GM21528 (cell line): ENCODE results near the gene TRANK1.

Experiments
- ATAC-seq: cut with Tn5 transposase; IDR thresholded peaks from one replicate; pipeline ENCODE4 v1.9.1; 2021; ENCODE audit warnings: mild to moderate bottlenecking, moderate library complexity; ENCODE audit not compliant: unreplicated experiment, low FRiP score

The TRANK1 gene

GRCh38 chr3:36862076-36862755, 82.6 kb downstream of the TRANK1 start:
- no peak for ATAC-seq

DNA sequence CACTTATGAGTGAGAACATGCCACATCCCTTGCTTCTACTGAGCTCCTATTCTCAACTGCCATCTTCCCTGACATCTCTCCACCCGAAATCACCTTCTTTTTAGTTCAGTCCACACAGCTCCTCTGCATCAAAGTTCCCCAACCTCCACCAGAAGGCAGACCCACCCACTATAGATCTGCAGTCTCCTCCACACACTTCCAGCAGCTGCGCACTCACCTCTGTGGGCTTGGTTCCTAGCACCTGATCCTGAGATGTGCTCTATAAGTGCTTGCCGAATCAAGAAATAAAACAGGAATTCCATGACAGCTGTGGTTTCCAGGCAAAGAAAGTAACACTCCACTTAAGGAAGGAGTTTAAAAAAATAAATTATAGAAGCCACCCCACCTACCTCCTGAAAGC, 85.4 kb downstream of the TRANK1 start:
- ATAC-seq, result no peak

DNA sequence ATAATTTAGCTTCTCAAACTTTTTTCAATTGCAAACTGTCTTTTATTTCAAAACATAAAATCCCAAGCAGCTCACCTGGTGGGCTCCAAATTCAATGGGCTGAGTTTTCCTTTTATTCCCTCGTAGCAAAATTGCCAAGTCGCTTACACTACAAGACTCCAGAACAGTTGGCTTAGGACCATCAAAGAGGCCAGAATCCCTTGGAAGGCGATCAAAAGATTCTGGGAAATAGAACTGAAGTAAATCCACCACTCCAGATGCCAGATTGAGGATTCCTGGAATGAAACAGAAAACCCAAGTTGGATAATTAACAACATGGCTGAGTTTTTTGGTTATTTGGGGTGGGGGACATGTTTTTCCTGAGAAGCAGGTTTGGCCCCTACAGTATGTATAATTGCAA, 92.8 kb downstream of the TRANK1 start:
- no peak for ATAC-seq

GRCh38 chr3:36850743-36851142, 94.1 kb downstream of the TRANK1 start:
- no peak for ATAC-seq

DNA sequence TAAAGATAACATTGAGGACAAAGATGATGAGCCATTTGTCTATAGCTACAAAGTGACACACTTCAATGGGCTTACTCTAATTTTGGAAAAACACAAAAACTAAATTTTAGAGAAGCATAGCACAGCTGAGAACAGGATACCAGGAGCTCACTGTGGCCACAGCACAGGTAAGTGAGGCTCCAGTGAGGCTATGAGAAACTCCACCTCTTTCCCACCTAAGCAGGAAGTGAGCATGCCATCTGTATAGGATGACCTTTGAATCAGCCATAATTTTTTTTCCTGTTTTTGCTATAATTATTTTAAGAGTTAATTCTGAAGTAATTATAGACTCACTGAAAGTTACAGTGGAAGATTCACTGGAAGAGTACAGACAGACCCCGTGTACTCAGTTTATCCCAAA, 98.4 kb downstream of the TRANK1 start:
- no peak for ATAC-seq

GRCh38 chr3:36843065-36844051, 101.5 kb downstream of the TRANK1 start:
- ATAC-seq, result peak; percentile 85

- no peak for ATAC-seq
These were observed 102.6 kb downstream of the TRANK1 start for GRCh38 chr3:36842275-36842674.

- ATAC-seq, result no peak
These were observed 104.4 kb downstream of the TRANK1 start for GRCh38 chr3:36840453-36840921.

DNA sequence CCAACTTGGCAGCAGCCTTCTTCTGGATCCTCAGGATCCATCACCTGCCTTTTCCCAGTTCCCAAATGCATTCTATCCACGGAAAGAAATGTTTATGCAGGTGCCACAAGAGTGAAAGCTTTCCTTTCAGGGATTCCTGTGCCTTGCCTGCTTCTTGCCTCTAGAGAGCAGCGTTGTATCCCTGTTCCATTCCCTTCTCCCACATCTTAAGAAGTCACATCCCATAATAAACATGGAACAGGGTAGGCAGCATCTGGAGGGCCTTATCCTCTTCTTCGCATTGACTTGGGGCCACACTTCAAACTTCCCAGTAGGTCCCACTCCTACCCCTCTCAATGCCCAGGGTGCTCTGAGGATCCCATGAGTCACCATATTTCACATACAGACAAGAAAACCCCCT, 107.8 kb downstream of the TRANK1 start:
- no peak for ATAC-seq

DNA sequence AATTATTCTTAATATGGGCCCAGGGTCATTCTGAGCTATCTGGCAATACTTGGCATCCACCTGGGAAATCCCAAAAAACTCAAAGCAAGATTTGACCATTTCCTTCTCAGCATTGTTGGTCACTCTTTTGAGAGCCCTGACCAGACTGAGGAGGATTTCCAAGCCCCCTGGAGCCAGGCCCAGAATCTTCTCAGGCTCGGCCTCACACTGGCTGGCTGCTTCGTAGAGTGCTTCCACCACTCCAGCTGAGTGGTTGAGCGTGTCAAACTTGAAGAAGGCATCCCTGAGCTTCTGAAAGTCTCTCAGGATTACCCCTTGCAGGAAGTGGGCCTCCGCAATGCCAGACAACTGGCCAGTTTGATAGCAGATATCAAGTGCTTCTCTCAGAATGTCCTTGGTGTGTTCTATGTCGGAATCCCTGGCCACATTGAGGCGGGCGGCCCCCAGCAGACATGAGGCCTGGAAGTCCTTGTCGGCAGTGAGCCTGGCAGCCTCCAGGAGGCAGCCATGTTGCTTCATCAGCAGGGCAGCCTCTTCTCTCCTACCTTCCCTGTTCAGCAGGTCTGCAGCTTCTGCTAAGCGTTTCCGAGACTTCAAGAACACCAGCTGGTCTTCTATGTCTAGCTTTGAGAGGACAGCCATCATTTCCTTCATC, 111.6 kb downstream of the TRANK1 start:
- ATAC-seq, result no peak

GRCh38 chr3:36832406-36832805, 112.4 kb downstream of the TRANK1 start:
- ATAC-seq, result no peak

DNA sequence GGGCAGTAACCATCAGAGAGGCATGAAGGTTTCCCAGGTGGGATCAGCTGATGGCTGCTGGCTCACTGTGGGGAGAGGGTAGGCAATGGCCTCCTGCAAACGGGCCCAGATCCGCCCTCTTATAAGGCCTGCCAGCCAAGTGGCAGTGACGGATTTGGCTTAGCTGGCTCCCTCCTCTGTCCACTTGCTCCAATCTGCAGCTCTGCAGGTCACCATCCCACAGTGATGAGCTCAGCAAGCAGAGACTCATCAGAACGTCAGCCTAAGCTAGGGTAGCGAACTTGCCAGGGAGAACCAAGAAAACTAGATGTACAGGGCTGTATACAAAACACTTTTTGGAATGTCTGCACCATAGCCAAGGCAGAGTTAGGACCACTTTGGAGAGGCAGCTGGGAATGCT, 117.7 kb downstream of the TRANK1 start:
- ATAC-seq, result no peak

- no peak for ATAC-seq
These were observed 118.6 kb downstream of the TRANK1 start for GRCh38 chr3:36826240-36826639.

DNA sequence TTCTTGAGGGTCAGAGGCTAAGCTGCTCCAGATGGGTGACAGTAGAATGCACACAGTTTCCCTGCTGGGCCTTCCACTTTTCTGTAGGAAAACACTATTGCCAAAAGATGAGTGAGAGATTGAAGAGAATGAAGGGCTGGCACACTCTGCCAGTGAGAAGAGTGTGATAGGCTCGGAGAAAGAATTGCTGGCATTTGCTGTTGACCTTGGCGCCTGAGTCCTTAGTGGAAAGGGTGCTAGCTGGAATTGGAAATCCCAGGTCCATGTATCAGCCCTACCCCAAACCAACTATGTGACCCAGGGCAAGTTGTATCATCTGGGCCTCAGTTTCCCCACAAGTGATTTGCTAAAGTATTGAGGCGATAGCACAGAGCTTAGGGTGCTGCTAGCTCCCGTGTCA, 120.4 kb downstream of the TRANK1 start:
- ATAC-seq, result no peak

DNA sequence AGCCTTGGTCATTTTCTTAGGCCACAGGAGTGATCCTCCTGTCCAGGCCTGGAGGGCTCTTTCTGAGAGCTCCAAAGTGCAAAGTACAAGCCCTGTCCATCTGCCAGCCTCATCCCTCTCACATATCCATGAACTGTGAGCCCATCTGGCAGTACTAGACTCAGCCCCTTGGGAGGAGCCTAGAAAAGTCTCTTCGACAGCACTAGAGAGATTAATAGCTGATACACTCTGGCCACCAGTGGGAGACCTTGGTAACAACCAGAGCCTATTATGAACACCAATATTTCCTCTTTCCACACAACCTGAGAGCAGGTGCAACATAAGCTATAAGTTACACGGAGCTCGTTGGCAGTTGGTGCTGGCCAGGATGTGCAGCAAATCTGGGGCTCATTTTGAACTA, 121.0 kb downstream of the TRANK1 start:
- ATAC-seq, result no peak

DNA sequence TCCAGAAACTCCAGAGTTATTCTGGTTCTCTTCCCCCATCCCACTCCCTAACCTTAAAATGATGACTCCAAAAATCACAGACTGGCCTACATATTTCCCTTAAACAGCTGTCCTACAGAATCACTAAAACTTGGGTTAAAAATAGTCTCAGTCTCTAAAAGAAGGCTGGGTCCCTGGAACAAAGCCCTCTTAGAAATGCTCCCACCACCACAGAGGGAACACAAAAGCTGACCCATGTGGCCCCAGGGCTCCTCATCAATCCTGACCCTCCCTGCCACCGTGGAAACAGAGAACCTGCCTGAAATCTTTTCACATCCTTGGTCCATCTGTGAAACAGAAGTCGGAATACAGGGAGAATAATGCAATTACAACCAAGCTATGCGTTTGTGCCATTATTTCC, 124.8 kb downstream of the TRANK1 start:
- ATAC-seq, result no peak

GRCh38 chr3:36817806-36818533, 126.9 kb downstream of the TRANK1 start:
- no peak for ATAC-seq

DNA sequence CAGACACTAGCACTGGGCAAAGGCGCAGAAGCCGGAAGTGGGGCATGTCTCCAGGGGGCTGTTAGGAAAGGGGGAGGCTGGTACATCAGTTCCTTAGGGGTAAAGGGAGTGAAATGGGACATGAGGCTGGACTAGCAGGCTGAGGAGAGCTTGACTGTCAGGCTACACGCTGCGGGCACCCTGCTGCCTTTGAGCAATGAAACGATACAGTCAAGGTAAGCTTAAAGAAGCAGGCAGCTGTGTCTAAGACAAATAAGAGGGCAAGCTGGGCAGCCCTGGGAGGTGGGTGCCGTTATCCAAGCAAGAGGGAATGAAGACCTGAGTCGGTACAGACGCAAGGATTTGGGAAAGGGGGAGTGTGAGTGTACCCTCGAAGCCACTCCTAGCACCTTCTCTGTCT, 129.5 kb downstream of the TRANK1 start:
- no peak for ATAC-seq

- no peak for ATAC-seq
These were observed 130.1 kb downstream of the TRANK1 start for GRCh38 chr3:36814776-36815175.

DNA sequence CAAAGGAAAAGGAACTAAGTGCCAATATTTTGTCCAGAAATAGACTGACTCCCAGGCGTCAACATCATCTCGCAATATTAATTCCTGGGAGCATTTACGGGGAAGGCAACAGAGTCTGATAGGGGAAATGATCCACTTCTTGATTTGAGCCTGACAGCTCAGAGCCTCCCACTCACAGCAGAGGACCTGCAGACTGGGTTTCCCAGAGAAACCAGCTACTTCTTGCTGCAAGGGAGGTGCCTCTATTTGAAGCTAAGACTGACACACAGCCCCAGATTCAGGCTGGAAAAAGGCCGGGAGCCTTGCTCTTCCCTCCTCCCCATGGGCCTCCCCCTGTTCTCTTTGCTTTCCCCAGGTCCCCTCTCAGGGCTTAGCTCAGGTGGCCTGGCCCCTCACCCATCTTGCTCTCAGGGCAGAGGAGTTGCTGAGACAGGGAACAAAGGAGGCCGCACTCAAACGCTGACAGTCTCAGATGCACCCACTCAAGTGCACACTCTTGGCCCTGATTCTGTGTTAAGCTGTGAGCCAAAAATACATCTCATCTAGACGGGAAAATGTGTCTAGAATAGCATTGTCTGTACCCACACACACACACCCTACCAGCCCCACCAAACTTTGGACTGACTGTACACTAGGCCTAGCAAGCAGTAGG, 130.7 kb downstream of the TRANK1 start:
- no peak for ATAC-seq
